GM18519 (cell line): ENCODE results near the gene SLC25A12.

Experiments used
- ATAC-seq: cut with Tn5 transposase; IDR thresholded peaks from one replicate; pipeline ENCODE4 v1.9.1; 2021; ENCODE audit warnings: mild to moderate bottlenecking, moderate library complexity; ENCODE audit not compliant: unreplicated experiment, low FRiP score

Gene SLC25A12

DNA sequence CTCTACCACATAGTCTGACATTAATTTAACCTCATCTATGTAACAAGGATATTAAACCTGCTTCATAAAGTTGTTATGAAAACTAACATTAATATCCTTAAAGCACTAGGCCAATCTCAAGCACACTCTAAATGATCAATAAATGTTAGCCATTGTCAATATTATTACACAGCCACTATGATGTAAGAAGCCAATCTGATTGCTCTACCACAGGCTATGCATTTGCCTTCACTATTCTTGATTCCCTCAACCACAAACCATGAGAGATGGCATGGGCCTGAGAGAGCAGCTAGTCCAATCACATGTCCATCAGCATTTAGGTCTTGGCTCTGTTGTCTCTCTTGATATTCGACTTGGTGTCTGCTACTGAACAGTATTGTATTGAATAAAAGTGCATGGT, 4.2 kb downstream of the SLC25A12 start:
- no peak for ATAC-seq

DNA sequence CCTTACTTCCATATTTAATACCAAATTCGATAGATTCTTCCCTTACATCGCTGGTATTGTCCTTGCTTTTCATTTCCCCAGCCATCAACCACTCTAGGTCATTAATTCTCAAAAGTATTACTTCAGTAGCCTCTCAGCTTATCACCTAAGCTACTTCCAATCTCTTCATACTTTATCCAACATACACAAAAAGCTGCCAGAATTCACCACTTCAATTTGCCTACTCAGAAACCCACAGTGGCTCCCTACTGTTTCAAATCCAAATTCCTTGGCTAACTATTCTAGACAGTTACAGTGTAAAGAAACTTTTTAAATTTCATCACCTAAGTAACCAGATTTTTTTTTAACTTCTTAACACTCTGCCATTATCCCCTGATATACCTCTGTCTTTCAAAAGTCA, 4.7 kb downstream of the SLC25A12 start:
- no peak for ATAC-seq

DNA sequence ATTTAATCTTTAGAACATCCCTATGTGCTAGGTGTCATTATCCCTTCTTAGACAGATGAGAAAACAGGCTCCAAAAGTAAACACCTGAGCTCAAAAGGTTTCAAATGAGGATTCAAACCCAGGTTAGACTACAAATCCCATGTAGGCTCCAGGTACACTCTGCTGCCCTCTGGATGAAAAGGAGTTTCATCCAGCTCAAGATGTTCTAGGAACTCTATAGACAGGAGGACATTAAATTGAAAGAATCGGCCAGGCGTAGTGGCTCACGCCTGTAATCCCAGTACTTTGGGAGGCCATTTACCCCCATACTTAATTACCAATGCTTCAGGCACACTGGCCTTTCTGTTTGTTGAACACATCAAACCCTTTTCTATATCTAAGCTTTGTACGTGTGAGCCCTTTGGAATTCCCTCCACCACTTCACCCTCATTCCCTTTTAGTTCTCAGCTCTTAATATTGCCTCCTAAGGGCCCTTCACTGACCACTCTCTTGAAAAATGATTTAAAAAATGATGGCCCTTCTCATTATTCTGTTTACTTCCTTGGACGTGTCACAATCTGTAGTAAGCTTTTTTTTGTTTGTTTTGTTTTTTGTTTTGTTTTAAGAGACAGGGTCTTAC, 10.7 kb downstream of the SLC25A12 start:
- no peak for ATAC-seq

DNA sequence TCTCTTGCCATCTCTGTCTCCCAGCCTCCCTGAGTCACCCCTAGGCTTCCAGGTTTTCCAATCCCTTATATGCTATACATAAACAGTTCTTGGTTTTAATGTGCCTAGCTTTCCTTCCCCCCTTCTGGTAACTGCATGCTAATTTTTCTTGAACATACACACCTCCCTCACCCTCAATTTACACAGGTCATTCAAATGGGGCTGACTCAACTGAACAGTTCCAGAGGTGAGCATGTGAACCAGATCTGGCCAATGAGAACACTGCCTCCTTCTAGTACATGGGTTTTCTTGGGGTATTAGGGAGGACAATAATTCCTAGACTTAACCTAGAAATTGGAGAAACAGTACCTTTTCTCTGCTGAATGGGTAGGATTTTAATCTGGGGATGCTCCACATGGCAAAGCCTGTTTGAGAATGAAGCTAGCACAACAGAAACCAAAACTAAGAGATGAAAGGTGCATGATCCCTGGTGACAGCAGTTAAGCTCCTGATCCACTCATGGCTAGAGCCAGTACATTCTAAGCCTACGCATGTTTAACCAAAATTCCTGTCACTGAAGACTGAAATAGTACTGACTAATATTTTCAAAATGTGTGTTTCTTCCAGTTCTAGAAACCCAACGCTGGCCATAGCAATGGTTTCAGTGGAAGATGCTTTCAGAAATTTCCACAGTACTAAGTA, 11.8 kb downstream of the SLC25A12 start:
- ATAC-seq, result no peak

DNA sequence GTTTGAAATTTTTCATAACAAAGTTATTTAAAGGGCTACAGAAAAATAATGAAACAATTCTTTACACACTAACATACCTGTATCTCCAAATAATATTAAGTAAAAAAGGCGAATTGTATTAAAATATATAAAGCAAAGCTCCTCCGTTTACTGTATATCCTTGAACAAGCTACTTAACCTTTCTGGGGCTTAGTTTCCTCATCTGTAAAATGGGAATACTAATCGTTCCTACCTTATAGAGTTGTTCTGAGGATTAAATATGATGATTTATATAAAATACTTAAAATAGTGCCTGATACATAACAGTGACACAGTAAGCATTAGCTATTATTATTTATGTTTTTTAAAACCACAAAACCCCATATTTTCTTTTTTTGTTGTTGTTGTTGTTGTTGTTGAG, 13.3 kb downstream of the SLC25A12 start:
- no peak for ATAC-seq

DNA sequence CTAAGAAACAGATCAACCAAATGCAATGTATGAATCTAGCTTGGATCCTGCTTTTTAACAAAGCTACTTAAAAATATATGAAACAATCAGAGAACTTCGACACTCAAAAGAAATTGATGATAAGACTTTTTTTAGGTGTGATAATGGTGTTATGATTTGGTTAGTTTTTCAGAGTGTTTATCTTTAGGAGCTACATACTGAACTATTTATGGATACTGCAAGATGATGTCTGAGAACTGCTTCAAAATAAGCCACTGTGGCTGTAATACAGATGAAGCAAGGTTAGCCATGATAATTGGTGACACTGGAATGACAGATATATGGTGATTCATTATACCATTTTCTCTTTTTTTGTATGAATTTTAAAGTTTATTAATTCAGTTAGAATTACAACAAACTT, 14.2 kb downstream of the SLC25A12 start:
- ATAC-seq, result no peak

DNA sequence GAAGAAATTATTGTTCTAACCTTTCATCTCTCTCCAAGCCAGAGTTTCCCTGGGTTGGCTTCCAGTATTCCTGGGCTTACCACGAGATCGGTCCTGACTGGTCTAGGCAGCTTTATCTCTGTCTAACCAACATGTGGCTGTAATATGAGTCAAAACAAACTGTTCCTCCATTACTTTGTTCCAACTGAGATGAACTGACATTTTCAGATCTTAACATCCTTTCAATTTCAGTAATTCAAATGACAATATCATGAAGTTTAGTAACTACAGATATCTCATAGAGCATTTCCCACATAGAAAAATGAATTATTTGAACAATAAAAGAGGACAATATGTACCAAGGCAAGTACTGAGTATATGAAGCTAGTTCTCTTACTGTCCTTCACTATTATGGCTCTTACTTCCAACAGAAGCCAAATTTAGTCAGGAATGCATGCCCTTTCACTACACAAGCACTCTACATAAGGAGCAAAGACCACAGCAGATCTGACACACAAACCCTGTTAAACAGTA, 15.5 kb downstream of the SLC25A12 start:
- no peak for ATAC-seq

DNA sequence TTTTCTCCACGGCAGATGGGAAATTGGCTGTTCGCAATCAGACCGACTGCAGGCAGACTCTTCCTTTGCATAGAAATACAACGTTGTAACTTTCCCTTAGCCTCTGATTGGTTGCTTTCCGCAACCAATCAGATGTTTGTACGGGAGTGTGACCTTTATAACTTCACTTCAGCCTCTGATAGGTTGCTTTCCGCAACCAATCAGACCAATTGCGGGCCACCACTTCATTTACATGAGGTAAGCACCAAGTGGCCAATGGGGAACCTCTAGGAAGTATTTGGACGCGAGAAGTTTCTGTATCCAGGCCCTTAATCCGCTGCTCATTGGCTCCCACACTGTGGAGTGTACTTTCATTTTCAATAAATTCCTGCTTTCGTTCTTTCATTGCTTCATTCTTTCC, 19.1 kb downstream of the SLC25A12 start:
- no peak for ATAC-seq

DNA sequence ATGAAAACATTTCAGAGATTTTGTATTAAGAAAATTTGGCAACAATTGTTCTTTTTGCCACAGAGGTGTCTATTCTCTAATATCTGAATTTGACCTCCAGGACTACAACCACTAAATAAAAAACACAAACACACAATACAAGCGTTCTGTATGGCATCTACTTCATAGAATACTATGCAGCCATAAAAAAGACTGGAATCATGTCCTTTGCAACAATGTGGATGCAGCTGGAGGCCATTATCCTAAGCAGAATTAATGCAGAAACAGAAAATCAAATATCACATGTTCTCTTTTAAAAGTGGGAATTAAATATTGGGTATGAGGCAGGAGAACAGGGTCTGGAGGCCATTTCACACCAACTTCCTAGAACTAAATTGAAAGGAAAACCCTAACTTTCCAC, 19.5 kb downstream of the SLC25A12 start:
- no peak for ATAC-seq

DNA sequence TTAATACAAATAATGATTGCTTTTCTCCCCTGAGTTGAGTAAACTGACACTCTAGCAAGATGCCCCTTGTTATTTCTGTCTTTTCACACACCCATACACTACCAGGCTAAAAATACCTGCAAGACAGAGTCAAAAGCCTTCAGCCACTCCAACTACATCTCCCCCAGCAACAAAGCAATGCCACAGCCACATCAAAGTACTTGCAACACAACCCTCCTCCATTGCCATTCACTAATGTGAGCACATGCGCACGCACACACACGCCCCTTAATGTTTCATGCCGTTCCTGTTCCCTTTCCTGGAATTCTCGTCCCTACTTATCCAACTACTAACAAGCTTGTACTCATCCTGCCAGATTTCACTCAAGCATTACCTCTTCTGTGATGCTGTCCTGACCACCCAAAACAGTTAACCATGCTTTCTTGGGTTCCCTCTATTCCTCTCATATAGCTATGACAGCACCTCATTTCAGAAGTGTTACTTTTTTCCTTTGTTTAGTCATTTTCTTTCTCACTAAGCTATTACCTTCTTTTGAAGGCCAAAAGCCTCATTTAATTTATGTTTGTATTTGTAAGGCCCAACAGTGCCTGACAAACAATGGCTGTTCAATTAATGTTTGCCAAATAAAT, 29.6 kb downstream of the SLC25A12 start:
- no peak for ATAC-seq

DNA sequence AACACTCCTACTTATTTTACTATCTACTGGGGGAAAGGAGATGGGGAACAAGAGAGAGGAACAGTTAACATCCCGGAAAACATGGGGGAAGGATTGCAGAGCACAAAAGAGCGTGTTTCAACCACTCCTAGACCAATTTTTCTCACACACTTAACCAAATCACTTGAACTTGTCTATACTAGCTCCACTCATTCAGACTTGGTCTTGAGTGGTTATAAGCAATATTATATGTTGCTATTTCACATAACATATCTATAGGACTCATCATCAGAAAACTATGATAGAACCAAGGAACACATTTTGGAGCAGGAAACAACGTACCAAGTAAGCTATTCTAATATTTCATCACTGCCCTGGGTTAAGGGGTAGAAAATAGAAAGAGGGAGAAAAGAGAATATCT, 31.5 kb downstream of the SLC25A12 start:
- ATAC-seq, result no peak

DNA sequence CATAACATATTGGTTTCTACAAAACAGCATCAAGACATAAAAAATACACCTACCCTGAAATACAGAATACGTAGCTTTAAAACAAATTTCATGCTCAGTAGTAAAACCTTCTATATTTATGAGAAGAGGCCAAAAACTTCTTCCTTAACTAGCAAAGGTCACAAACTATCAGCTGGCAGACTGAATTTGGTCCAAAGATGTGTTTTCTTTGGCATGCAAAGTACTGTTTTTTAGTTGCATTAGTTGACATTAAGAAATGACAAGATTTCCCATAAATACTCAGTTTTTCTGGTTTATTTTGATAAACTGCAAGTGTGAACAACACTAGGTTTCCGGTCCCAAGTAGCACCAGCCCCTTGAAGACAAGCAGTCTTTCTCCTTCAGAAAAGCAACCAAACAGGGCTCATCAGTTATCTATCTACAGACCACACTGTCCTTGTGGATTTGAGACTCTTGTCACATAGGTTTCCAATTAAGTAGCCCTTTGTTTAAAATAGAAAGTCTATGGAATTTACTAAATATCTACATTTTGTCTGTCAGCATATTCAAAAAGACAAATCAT, 35.6 kb downstream of the SLC25A12 start:
- ATAC-seq, result no peak

DNA sequence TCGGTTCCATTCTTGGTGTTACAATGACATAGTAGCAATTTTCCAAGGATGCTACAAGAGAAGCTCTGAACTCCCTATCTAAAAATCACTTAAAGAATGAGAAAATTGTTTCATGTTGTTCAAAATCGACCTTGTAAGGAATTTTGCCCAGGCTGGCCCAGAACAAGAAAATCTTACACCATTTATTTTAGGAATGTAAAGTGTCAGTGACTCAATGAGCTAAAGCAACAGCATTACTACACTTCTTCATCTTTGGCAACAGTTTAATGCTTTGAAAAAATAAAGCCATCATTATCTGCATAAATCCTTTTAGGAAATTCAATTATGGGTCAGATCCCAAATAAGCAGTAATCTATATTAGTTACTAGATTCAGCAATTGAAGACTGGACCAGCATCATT, 38.6 kb downstream of the SLC25A12 start:
- no peak for ATAC-seq

DNA sequence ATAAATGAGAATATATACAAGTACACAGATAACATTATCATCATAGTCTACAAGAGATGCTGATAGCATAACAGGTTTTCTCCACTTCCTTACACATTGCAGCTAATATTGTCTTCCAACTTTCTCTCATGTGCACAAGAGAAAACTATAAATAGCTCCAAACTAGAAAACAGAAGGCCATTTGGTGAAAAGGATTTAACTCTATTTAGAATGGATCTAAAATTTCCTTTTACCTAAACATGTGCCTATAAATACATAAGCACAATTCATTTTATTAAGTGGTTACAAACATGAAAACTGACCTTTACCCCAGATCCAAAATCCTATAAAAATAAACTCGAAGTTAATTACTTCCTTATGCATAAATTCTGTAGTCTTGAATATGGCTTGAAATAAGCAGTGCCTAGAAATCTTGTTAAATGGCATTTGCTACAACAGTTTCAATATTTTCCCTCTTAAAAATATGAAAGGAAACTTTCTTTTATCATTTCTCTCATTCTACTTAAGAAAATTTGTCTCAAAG, 41.6 kb downstream of the SLC25A12 start:
- no peak for ATAC-seq

DNA sequence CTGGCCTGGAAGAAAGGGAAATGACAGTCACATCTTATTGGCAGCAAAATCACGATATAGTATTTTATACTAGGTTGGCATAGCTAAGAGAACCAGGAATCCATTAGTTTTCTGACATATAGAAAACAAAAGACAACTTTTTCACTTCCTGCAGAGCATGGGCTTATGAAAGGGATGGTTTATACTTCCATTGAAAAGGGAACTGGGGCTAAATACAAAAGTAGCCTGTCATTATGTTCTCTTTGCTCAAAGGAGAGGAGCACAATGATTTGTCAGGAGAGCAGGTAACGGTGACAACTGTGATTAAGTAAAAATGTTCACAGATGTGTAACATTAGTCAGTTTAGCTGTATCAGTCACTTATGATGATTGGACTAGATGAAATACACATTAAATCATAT, 46.4 kb downstream of the SLC25A12 start:
- ATAC-seq, result no peak

DNA sequence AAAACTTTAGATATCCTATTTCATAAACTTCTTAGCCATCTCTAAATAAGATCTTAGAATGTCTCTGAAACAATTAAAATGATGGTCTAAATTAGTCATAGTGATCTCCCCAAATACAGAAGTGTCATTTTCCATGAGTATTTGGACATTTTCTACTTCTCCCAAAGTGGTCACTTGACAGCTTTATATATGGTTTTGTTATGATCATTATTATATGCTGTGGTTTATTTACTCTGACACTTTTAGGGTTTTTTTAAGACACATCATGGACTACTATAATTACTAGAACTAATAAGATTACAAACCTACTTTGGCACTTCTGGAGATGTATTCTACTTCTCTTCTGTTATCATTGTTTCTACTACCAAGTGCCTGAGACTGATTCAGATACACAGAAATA, 47.1 kb downstream of the SLC25A12 start:
- no peak for ATAC-seq

DNA sequence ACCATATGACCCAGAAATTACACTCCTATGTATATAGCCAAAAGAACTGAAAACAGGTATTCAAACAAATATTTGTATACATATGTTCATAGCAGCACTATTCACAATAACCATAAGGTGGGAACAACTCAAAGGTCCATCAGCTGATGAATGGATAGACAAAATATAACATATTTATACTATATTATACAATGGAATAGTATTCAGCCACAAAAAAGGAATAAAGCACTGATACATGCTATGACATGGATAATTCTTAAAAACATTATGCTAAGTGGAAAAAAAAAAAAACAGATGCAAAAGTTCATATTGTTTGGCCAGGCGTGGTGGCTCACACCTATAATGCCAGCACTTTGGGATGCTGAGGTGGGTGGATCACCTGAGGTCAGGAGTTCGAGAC, 52.0 kb downstream of the SLC25A12 start:
- ATAC-seq, result no peak

DNA sequence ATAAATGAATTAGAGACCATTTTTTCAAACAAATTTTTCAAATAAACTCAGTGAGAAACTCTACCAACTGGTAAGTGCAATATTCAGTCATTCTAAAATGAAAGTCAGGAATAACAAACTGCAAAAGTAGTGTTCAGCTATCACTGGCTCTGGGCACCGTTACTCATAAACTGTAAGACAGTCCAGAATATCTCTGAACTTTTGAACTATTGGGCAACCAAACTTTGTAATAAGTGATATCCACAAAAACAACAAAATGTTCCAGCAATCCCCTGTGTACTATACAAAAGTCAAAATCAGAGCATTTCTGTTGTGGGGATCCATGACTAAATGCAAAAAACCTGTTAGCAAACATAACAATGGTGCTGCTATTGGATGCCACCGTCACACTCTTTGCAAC, 56.3 kb downstream of the SLC25A12 start:
- ATAC-seq, result no peak

DNA sequence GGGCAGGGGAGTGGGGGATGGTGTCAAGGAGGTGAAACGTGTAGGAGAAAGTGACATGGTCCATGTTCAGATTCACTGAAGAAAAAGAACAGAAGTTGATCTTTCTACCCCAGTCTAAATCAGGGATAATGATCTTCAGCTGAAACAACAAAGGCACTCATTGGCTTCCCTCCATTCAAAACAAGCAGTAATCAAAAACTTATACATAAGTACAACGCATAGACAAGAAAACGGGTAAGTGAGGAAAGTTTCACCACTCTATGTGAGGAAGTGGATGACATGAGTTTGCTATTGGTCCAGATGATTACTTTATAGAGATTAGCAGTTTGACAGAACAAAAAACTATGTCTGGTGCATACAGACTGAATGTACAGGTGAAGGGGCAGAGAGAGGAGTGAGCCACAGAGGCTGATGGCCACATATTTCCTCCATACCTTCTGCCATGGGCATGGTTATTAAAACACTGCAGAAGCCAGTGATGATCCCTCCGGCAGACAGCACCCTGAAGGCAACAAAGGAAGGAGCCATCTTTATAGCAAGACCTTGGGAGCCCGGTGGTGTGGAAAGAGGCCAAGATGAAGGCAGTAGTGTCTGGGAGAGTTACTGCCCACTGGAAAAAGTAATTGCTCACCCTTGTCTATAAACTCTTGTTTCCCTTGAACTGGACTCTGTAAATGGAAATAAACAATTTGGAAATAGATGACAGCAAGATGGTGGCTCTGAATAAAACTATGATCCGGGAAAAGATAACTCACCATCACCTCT, 57.7 kb downstream of the SLC25A12 start:
- ATAC-seq, result no peak

DNA sequence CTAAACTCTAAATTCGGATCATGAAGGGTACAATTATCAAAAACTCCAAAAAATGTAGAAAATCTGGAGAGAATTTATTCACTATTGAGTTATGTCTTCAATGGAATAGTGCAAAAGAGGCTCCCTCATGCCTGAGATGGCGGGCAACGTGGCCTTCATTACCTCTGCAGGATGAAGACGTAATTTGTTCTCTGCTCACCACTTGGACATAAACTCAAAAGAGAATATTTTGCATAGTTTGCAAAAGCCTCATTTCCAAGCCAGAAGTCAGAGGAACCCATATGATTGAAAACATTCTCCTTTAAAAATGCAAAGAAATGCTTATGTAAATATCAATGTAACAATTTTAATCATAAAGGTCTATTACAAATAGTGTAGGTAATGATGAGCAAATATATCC, 58.7 kb downstream of the SLC25A12 start:
- ATAC-seq, result no peak

DNA sequence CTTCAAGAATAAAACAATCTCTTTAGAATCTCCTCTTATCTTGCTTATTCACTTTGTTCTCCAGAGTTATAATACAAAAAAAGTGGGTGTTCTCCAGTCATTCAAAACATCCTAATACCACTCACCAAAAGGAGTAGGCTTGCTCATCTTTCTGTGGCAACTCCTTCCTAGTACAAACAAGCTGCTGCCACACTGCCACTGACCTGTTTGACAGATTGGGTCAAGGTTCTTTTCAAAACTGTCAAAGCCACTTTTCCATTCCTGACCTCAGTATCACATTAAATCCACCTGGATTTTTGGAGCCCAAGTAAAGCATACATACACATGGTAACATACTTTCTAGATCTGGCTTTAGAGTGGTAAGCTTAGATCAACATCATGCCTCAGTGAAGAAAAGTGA, 59.8 kb downstream of the SLC25A12 start:
- ATAC-seq, result no peak
